ENCODE results near the gene DLK2.
"Not testable (repeated sequence)": the region's sequence is repeated elsewhere in the genome, so short reads cannot be mapped to it uniquely, and the experiment has no call there.

Gene DLK2

DNA sequence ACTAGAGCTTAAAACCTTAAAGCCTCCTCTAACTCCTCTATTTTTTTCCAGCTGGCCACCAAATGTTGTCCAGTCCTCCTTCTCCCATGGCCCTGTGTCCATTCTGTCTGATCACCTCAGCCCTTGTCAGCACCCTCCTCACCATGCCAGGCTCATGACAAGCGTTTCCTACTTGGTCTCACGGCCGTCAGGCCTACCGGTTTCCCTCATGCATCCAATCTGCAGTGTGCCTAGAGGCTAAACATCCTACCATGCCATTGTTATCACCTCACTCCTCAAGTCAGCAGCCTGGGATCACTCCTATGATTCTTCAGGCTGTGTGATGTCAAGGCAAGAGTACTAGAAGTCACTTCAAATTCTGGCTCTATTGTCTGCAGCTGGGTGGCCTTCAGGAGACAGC lies 12.4 kb upstream of the DLK2 start:
- POLR2A ChIA-PET (ENCODE audit: low non-redundant PET): no interaction called here
- TF ChIP-seq, protein P1, sequence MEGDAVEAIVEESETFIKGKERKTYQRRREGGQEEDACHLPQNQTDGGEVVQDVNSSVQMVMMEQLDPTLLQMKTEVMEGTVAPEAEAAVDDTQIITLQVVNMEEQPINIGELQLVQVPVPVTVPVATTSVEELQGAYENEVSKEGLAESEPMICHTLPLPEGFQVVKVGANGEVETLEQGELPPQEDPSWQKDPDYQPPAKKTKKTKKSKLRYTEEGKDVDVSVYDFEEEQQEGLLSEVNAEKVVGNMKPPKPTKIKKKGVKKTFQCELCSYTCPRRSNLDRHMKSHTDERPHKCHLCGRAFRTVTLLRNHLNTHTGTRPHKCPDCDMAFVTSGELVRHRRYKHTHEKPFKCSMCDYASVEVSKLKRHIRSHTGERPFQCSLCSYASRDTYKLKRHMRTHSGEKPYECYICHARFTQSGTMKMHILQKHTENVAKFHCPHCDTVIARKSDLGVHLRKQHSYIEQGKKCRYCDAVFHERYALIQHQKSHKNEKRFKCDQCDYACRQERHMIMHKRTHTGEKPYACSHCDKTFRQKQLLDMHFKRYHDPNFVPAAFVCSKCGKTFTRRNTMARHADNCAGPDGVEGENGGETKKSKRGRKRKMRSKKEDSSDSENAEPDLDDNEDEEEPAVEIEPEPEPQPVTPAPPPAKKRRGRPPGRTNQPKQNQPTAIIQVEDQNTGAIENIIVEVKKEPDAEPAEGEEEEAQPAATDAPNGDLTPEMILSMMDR (conservative IDR thresholded peaks at IDR 0.05; ENCODE audit: low read depth): no peak
- no peak overlapping the region for H3K27ac ChIP-seq
- CTCF ChIA-PET: no interaction called here
- no peak for DNase-seq (ENCODE audit: low spot score)

DNA sequence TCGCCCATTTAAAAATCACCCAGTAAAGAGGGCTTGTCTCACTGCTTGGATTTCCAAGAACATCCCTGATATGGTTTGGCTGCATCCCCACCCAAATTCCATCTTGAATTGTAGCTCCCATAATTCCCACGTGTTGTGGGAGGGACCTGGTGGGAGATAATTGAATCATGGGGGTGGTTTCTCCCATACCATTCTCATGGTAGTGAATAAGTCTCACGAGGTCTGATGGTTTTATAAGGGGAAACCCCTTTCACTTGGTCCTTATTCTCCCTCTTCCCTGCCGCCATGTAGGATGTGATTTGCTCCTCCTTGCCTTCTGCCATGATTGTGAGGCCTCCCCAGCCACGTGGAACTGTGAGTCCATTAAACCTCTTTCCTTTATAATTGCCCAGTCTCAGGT lies 11.9 kb upstream of the DLK2 start:
- H3K27ac ChIP-seq; CTCF ChIA-PET; DNase-seq (ENCODE audit: low spot score); POLR2A ChIA-PET (ENCODE audit: low non-redundant PET): not testable (repeated sequence)

DNA sequence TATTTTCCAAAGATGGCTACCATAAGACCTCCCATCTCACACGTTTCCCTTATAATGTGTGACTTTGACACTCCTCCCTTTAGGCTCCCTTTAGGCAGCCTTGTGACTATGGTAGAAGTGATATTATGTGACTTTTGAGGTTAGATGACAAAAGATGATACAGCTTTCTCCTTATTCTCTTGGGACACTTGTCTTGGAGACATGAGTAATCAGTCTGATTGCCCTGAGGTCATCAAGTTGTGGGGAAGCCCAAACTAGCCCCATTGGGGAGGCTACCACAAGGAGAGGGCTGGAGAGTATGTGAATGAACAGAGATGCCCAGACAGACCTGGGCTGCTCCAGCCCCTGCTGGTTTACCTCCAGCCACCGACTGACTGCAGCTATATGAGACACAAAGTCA lies 10.6 kb upstream of the DLK2 start:
- DNase-seq (ENCODE audit: low spot score): no peak
- TF ChIP-seq, protein P1 (conservative IDR thresholded peaks at IDR 0.05; ENCODE audit: low read depth): no peak
- no peak overlapping the region for H3K27ac ChIP-seq
- CTCF ChIA-PET: interaction anchor here (1.0 kb wide), 1 partner anchor 12 kb away, joined by 5 read pairs; no protein-coding TSS in a partner anchor
- POLR2A ChIA-PET (ENCODE audit: low non-redundant PET): no interaction called here

DNA sequence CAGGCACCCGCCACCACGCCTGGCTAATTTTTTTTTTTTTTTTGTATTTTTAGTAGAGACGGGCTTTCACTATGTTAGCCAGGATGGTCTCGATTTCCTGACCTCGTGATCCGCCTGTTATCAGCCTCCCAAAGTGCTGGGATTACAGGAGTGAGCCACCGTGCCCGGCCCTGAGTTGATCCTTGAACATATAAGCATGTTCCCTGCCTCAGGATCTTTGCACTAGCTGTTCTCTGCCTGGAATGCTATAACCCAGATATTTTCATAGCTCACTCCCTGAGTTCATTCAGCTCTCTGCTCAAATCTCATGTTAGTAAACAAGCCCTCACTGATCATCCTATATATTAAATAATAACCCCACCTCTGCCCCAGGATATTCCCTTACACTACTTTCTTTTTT lies 9.0 kb upstream of the DLK2 start:
- POLR2A ChIA-PET (ENCODE audit: low non-redundant PET): no interaction called here
- H3K27ac ChIP-seq: no peak overlapping the region
- DNase-seq (ENCODE audit: low spot score): no peak
- CTCF ChIA-PET: interaction anchor here (0.7 to 1.2 kb wide), 2 partner anchors 32 kb away, joined by 3 read pairs; no protein-coding TSS in a partner anchor
- TF ChIP-seq, protein P1 (conservative IDR thresholded peaks at IDR 0.05; ENCODE audit: low read depth): no peak

DNA sequence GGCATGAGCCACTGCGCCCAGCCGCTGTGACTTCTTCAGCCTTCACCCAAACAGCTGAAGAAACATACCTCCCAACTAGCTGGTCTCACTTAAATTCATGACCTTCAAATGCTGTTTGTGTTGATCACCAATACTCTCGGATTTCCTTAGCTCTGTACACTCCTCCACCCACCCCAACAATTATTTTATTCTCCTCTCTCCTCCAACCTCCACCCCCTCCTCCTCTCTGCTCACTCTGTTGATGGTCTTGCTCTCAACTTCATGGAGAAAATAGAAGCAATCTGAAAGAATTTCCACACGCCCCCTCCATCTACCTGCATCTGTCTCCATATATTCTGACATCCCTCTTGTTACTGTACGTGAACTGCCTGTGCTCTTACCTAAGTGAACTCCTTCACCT lies 6.6 kb upstream of the DLK2 start:
- no peak for DNase-seq (ENCODE audit: low spot score)
- POLR2A ChIA-PET (ENCODE audit: low non-redundant PET): no interaction called here
- no peak overlapping the region for H3K27ac ChIP-seq
- CTCF ChIA-PET: no interaction called here
- TF ChIP-seq, protein P1 (conservative IDR thresholded peaks at IDR 0.05; ENCODE audit: low read depth): no peak

DNA sequence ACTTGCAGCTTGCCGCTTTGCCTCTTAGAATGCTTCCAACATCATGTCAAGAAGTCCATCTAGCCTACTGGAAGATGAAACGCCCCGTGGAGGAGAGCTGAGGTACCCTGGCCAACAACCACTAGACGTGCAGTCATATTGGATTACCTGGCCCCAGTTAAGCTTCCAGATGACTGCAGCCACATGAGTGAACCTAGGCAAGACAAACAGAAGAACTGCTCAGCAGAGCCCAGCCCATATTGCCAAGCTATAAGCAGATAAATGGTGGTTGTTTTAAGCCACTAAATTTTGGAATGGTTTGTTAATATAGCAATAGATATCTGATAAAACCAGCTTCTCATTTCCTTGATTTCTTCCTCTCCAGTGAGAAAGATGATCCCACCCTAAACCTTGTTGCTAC lies 4.7 kb upstream of the DLK2 start:
- TF ChIP-seq, protein P1 (conservative IDR thresholded peaks at IDR 0.05; ENCODE audit: low read depth): no peak
- POLR2A ChIA-PET (ENCODE audit: low non-redundant PET): no interaction called here
- CTCF ChIA-PET: interaction anchor here (0.6 to 1.1 kb wide), 3 partner anchors 32 to 879 kb away, joined by 4 to 5 read pairs (median 4); no protein-coding TSS in a partner anchor
- no peak for DNase-seq (ENCODE audit: low spot score)
- no peak overlapping the region for H3K27ac ChIP-seq

DNA sequence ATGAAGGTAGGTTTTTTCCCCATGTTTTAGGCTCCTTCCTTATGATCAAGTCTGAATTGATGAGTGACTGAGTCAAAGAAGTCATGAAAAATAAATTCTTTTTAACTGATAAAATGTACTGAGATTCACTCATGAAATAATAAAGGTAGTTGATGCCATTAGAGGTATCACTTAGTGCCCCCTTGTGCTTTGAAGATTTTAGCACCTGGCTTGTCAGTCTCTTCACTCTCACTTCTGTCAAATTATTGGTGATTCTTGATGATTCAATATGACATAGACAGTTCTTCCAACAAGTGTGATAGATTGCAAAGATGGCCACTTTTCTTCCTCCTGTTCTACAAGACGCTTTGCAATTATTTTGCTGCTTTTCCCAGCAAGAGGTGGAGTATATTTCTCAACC lies 4.2 kb upstream of the DLK2 start:
- ChIA-PET POLR2A (ENCODE audit: low non-redundant PET) (interaction anchor here (0.6 kb wide), 1 partner anchor 70 kb away, joined by 3 read pairs; no protein-coding TSS in a partner anchor), CTCF (interaction anchor here (0.6 to 1.1 kb wide), 3 partner anchors 32 to 879 kb away, joined by 4 to 5 read pairs (median 4); no protein-coding TSS in a partner anchor)
- no peak for DNase-seq (ENCODE audit: low spot score)
- H3K27ac ChIP-seq: no peak overlapping the region
- TF ChIP-seq, protein P1 (conservative IDR thresholded peaks at IDR 0.05; ENCODE audit: low read depth): no peak

DNA sequence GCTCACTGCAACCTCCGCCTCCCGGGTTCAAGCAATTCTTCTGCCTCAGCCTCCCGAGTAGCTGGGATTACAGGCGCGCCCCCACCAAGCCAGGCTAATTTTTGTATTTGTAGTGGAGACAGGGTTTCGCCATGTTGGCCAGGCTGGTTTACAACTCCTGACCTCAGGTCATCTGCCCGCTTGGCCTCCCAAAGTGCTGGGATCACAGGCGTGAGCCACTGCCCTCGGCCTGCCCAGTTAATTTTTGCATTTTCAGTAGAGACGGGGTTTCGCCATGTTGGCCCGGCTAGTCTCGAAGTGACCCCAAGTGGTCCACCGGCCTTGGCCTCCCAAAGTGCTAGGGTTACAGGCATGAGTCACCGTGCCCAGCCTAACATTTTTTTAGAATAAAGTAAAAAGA lies 2.8 kb upstream of the DLK2 start:
- DNase-seq (ENCODE audit: low spot score); POLR2A ChIA-PET (ENCODE audit: low non-redundant PET); H3K27ac ChIP-seq: not testable (repeated sequence)
- CTCF ChIA-PET: interaction anchor here (0.7 to 3.0 kb wide), 2 partner anchors 49 to 142 kb away, joined by 3 to 13 read pairs; no protein-coding TSS in a partner anchor
